ENCODE results near the gene HERC2.
"Not testable (repeated sequence)": the region's sequence is repeated elsewhere in the genome, so short reads cannot be mapped to it uniquely, and the experiment has no call there.

The HERC2 gene

DNA sequence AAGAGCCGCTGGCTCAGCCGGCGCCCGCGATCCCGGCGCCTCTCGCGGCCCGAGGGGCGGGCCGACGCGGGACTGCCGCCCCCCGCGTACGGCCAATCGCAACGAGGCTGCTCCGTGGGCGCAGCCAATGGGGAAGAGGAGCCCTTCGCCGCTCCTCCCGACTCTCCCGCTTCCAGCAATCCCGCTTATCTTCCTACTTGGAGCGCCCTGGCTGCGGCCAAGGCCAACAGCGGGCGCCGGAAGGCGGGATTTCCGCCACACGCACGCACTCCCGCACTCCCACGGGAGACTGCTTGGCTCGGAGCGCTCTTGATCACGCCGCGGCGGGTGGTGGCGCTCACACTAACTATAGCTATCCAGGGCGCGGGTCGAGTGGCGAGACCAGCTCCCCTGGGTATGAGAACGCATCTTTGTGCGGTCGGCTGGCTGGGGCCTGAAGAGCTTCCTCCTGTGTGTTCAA lies at the start of gene HERC2:
Gene HERC2 (minus strand): TSS at position 51 of the 460 bp plus-strand sequence. CDS start 746 bp downstream, outside the sequence.
- not testable (repeated sequence) for DNase-seq

- not testable (repeated sequence) for DNase-seq
Measured at GRCh38 chr15:28365502-28365901, 43.5 kb upstream of the HERC2 start.

- DNase-seq: not testable (repeated sequence)
Measured at GRCh38 chr15:28357984-28358383, 36.0 kb upstream of the HERC2 start, which contains the start of gene GOLGA6L24. Gene GOLGA6L24 (minus strand): TSS chr15:28358084. CDS start chr15:28358023, 61 bp downstream.

GRCh38 chr15:28321358-28322078 lies 461 bp downstream of the HERC2 start:
- DNase-seq: not testable (repeated sequence)

- not testable (repeated sequence) for DNase-seq
Measured at GRCh38 chr15:28319725-28320124, 2.3 kb downstream of the HERC2 start.

- DNase-seq: not testable (repeated sequence)
Measured at GRCh38 chr15:28318828-28319227, 3.2 kb downstream of the HERC2 start.

GRCh38 chr15:28318122-28318521 lies 3.9 kb downstream of the HERC2 start:
- not testable (repeated sequence) for DNase-seq

- not testable (repeated sequence) for DNase-seq
Measured at GRCh38 chr15:28316958-28317357, 5.0 kb downstream of the HERC2 start.

DNA sequence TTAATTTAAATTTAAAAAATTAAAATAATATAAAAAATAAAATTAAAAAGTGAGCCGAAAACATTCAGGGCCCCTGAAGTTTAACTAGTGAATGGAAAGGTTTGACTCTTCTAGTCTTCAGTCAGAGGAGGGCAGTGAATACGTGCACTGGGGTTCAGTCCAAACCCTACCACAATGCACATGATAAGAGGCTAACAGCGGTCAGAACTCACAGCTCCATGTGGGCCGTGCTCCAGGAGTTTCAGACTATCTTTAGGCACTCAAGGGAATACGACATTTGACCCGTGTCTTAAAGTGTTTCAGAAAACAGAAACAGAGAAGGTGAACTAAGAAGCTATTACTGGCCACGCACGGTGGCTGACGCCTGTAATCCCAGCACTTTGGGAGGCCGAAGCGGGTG lies 11.5 kb downstream of the HERC2 start:
- not testable (repeated sequence) for DNase-seq

DNA sequence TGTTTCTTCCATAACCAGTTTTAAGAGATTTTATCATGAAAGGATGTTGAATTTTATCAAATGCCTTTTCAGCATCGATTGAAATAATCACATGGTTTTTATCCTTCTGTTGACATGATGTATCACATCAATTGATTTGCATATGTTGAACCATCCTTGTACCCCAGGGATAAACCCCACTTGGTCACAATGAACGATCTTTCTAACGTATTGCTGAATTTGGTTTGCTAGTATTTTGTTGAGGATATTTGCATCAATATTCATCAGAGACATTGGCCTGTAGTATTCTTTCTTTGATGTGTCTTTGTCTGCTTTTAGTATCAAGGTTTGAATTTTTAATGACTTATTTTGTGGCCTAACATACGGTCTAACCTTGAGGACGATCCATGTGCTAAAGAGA lies 13.3 kb downstream of the HERC2 start:
- DNase-seq: not testable (repeated sequence)

GRCh38 chr15:28305700-28306099 lies 16.3 kb downstream of the HERC2 start:
- DNase-seq: not testable (repeated sequence)

DNA sequence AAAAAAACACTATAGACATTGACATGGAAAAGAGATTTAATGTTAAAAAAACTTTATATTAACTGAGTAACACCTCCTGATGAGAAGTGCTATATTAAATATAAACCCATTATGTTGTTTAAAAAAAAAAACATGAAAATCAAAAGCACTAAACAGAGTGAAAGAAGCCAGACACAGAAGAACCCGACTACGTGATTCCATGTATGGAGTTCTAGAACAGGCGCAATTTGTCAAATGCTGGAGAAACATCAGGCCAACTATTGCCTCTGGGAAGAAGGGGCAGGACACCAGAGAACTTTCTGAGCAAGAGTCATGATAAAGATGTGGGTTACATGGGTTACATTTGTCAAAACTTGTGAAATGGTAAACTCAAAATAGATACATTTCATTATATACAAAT lies 24.5 kb downstream of the HERC2 start:
- not testable (repeated sequence) for DNase-seq

- DNase-seq: not testable (repeated sequence)
Measured at GRCh38 chr15:28296814-28297213, 25.2 kb downstream of the HERC2 start.

GRCh38 chr15:28295009-28295563 lies 26.9 kb downstream of the HERC2 start:
- DNase-seq: not testable (repeated sequence)

GRCh38 chr15:28294560-28294959 lies 27.4 kb downstream of the HERC2 start:
- not testable (repeated sequence) for DNase-seq

DNA sequence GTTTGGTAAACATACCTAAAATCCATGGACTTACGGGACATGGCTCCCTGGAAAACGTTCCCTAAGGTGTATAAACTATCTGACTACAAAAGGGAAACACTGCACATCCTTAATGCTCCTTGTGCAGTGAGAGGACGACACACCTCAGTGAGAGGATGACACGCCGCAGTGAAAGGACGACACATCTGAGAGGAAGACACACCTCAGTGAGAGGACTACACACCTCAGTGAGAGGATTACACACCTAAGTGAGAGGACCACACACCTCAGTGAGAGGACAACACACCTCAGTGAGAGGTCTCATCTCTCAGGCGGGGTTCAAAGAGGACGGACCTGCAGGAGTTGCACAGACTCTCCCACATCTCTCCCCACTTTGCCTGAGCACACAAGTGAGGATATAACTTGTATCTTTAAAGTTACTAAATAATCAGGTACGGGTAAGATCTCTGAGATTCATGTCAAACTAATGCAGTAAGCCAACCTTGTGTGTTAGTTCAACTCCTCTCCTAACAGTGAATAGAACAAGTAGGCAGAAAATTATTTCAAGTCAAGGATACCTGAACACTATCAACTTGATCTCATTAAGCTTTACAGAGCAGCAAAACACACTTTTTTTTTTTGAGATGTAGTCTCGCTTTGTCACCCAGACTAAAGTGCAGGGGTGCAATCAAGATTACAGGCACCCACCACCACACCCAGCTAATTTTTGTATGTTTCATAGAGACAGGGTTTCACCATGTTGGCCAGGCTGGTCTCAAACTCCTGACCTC lies 32.1 kb downstream of the HERC2 start:
- no peak for DNase-seq

DNA sequence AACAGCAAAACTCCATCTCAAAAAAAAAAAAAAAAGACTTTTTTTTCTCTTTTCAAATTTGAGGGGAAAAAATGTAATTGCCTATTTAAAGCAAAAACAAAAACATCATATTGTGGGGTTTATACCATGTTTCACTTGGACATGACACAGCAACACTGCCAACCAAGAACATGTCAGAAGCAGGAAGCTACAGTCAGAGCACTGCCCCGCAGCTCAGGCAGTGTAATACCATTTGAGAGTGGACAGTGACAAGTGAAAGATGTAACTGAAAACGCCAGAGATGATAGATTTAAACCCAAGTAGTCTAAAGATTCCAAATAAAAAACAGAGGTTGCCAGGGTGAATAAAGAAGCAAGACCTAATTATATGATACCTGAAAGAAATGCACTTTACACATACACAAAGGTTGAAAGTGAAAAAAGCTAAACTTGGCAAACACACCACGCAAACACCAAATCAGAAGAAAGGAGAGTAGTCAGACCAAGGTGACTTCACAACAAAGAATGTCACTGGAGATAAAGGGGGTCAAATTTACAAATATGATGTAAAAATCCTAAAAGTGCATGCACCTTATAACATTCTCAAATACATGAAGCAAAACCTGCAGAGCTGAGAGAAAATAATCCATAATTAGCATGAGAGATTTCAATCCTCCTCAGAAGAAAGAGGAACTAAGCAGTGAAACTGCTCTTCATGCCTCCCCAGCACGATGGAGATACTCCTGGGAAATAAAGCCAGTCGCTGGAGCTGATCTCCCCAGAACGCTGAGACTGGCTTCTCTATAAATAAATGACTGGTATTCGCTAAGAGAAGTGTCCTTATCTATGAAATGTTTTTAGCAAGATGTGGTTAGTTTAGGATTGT lies 32.9 kb downstream of the HERC2 start:
- not testable (repeated sequence) for DNase-seq

GRCh38 chr15:28286659-28287058 lies 35.3 kb downstream of the HERC2 start:
- peak; percentile 5 for DNase-seq

GRCh38 chr15:28286031-28286430 lies 35.9 kb downstream of the HERC2 start:
- DNase-seq: no peak

GRCh38 chr15:28281876-28282275 lies 40.1 kb downstream of the HERC2 start:
- no peak for DNase-seq

DNA sequence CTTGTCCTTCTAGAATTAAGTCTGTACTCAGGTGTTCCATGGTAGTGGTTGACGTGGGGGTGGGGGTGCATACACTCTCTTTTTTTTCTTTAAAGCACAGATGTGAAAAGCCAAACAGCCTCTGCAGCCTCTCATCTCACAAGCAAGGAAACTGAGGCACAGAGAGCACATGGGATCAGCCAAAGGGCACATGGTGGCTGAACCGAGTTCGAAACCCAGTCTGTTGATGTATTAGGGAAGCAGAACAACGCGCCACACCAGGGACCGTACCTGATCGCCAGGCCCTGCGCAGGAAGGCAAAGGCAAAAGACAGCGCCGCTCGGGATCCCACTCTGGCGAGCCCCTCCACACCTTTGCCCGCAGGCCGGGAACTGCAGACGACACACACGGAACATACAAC lies 47.3 kb downstream of the HERC2 start:
- DNase-seq: no peak

DNA sequence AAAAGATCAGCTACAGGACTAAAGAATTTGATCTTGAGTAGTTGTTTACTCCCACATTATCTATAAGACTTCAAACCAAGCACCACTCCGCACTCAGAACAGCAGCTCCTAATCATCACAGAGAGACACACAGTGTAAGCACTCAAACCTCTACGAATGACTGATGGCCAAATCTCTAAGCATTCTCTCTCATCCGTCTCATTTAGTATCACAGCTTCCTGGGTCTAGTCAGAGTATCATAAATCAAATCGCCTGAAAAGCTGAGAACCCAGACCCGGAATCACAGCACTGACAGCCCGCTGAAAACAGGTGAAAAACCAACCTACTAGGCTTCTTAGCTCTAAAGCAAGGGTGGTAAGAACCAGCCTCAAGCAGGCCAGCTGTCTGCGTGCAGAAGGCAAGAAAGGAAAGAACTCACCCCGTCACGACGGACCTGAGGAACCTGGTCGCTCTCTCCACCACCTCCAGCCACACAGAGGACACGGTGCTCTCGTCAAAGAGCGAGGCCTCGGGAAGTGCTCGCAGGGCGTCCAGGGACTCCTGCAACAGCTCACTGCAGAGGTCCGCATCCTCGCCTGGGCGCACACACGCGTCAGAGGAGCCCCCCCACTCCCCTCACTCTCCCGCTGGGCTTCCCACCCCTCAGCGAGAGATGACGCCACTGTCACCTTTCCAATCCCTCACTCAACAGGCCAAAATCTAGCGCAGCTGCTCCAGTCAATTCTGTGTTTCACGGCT lies 47.9 kb downstream of the HERC2 start:
- DNase-seq: no peak
